LNCaP clone FGC (cell line): Measurements from ENCODE around the gene HACD4.

Experiments used
- DNase-seq: peaks from one replicate; pipeline ENCODE4 v3.0.0-alpha.2; 2011; ENCODE audit warnings: low read depth
- H3K4me3 ChIP-seq: 2 replicates; pipeline ENCODE4 v1.5.1; 2011; ENCODE audit warnings: mild to moderate bottlenecking, low read depth, low read length, control low read depth
- CTCF ChIP-seq: IDR thresholded peaks from 2 replicates; pipeline ENCODE4 v1.5.1; 2012; ENCODE audit warnings: mild to moderate bottlenecking; ENCODE audit not compliant: control insufficient read depth, insufficient read depth; ENCODE audit errors: extremely low read depth

HACD4 gene

GRCh38 chr9:21070171-21070571 is 38.7 kb upstream of the HACD4 start:
- H3K4me3 ChIP-seq: no peak overlapping the region
- DNase-seq: peak; percentile 48
- TF ChIP-seq CTCF: peak; percentile 12; the same call in 1 of the 2 replicates

GRCh38 chr9:21060919-21061561 is 29.6 kb upstream of the HACD4 start:
- H3K4me3 ChIP-seq: no peak overlapping the region
- DNase-seq: no peak
- TF ChIP-seq CTCF: no peak

- no peak for DNase-seq
- H3K4me3 ChIP-seq: no peak overlapping the region
- no peak for TF ChIP-seq CTCF
Measured at GRCh38 chr9:21056931-21057330, 25.5 kb upstream of the HACD4 start.

GRCh38 chr9:21053851-21054250 is 22.4 kb upstream of the HACD4 start:
- DNase-seq: no peak
- TF ChIP-seq CTCF: no peak
- no peak overlapping the region for H3K4me3 ChIP-seq

GRCh38 chr9:21047281-21047691 is 15.8 kb upstream of the HACD4 start:
- no peak for DNase-seq
- TF ChIP-seq CTCF: no peak
- H3K4me3 ChIP-seq: no peak overlapping the region

GRCh38 chr9:21043841-21044240 is 12.4 kb upstream of the HACD4 start:
- no peak overlapping the region for H3K4me3 ChIP-seq
- no peak for DNase-seq
- TF ChIP-seq CTCF: no peak

GRCh38 chr9:21042466-21042865 is 11.0 kb upstream of the HACD4 start:
- no peak for TF ChIP-seq CTCF
- H3K4me3 ChIP-seq: no peak overlapping the region
- no peak for DNase-seq
